ENCODE data around the gene MAML2. TPM values are rescaled to one million over a fixed set of nuclear protein-coding genes. Genes with fewer than 3 reads are reported as not detected.

MAML2 gene
- total and polyA plus RNA-seq, 4 donors: 3.8 to 41.8 (median 13.7) TPM

- Histone ChIP-seq H3K4me1 (ENCODE audit: control insufficient read depth in 5 of 5, insufficient read depth in 5 of 5, low read length in 5 of 5) (no peaks in the 10 kb centered on the region), H3K36me3 (ENCODE audit: control insufficient read depth in 4 of 4, insufficient read depth in 4 of 4, low read length in 4 of 4) (peaks cover 4 to 23% (median 16%) of the 10 kb centered on the region in 4 donors), H3K9ac (ENCODE audit: insufficient read depth in 1 of 2, low read length in 2 of 2) (no peak overlapping the region), H3K4me3 (no peak overlapping the region), H3K27ac (ENCODE audit: low read depth in 1 of 2, low read length in 1 of 2) (no peak overlapping the region), H3K9me3 (ENCODE audit: control insufficient read depth in 4 of 4, insufficient read depth in 3 of 4, low read length in 3 of 4) (peaks cover 0 to 4% (median 0%) of the 10 kb centered on the region in 4 donors), H3K27me3 (ENCODE audit: control insufficient read depth in 3 of 3, insufficient read depth in 3 of 3, low read length in 2 of 3) (no peaks in the 10 kb centered on the region)
- 81 to 85% methylated on average over 2 of the region's 2 CpGs for WGBS, 2 donors
- ATAC-seq (ENCODE audit: insufficient read depth, low FRiP score) (no peak), DNase-seq (no peak)
- TF ChIP-seq, protein P1, sequence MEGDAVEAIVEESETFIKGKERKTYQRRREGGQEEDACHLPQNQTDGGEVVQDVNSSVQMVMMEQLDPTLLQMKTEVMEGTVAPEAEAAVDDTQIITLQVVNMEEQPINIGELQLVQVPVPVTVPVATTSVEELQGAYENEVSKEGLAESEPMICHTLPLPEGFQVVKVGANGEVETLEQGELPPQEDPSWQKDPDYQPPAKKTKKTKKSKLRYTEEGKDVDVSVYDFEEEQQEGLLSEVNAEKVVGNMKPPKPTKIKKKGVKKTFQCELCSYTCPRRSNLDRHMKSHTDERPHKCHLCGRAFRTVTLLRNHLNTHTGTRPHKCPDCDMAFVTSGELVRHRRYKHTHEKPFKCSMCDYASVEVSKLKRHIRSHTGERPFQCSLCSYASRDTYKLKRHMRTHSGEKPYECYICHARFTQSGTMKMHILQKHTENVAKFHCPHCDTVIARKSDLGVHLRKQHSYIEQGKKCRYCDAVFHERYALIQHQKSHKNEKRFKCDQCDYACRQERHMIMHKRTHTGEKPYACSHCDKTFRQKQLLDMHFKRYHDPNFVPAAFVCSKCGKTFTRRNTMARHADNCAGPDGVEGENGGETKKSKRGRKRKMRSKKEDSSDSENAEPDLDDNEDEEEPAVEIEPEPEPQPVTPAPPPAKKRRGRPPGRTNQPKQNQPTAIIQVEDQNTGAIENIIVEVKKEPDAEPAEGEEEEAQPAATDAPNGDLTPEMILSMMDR (IDR thresholded peaks at IDR 0.05; ENCODE audit: control extremely low read depth, extremely low read depth): no peak
These were observed 24.3 kb upstream of the MAML2 start for GRCh38 chr11:96367342-96367741.

DNA sequence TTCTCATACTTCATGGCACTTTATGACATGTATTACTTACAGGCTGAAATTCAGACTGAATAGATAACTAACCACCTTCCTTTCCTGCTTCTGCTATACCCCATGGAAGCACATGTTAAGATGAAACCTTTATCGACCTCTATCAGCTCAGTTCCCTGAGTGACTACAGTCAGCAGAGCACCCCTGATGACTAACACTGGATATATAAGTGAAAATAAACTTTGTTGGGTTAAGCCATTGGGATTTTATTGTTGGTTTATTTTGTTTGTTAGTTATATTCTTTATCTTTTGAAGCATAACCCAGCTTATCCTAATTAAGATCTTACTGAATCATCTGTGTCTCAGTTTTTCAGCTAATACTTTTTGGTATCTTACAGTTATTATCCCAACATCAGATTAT lies 23.0 kb upstream of the MAML2 start:
- peaks cover 0 to 4% (median 0%) of the 10 kb centered on the region in 4 donors for H3K9me3 ChIP-seq (ENCODE audit: control insufficient read depth in 4 of 4, insufficient read depth in 3 of 4, low read length in 3 of 4)
- H3K27ac ChIP-seq (ENCODE audit: low read depth in 1 of 2, low read length in 1 of 2): no peak overlapping the region
- WGBS, 2 donors: 93 to 95% methylated on average over 1 of the region's 1 CpG
- H3K36me3 ChIP-seq (ENCODE audit: control insufficient read depth in 4 of 4, insufficient read depth in 4 of 4, low read length in 4 of 4): peaks cover 3 to 20% (median 13%) of the 10 kb centered on the region in 4 donors
- H3K4me3 ChIP-seq: no peak overlapping the region
- DNase-seq (no peak), ATAC-seq (ENCODE audit: insufficient read depth, low FRiP score) (no peak)
- no peak overlapping the region for H3K9ac ChIP-seq (ENCODE audit: insufficient read depth in 1 of 2, low read length in 2 of 2)
- no peaks in the 10 kb centered on the region for H3K27me3 ChIP-seq (ENCODE audit: control insufficient read depth in 3 of 3, insufficient read depth in 3 of 3, low read length in 2 of 3)
- no peaks in the 10 kb centered on the region for H3K4me1 ChIP-seq (ENCODE audit: control insufficient read depth in 5 of 5, insufficient read depth in 5 of 5, low read length in 5 of 5)
- TF ChIP-seq, protein P1 (IDR thresholded peaks at IDR 0.05; ENCODE audit: control extremely low read depth, extremely low read depth): no peak

GRCh38 chr11:96365493-96365892 lies 22.5 kb upstream of the MAML2 start:
- Histone ChIP-seq H3K36me3 (ENCODE audit: control insufficient read depth in 4 of 4, insufficient read depth in 4 of 4, low read length in 4 of 4) (peaks cover 1 to 22% (median 12%) of the 10 kb centered on the region in 4 donors), H3K4me3 (no peak overlapping the region), H3K9ac (ENCODE audit: insufficient read depth in 1 of 2, low read length in 2 of 2) (no peak overlapping the region), H3K9me3 (ENCODE audit: control insufficient read depth in 4 of 4, insufficient read depth in 3 of 4, low read length in 3 of 4) (peaks cover 0 to 4% (median 0%) of the 10 kb centered on the region in 4 donors), H3K27ac (ENCODE audit: low read depth in 1 of 2, low read length in 1 of 2) (no peak overlapping the region), H3K4me1 (ENCODE audit: control insufficient read depth in 5 of 5, insufficient read depth in 5 of 5, low read length in 5 of 5) (no peaks in the 10 kb centered on the region), H3K27me3 (ENCODE audit: control insufficient read depth in 3 of 3, insufficient read depth in 3 of 3, low read length in 2 of 3) (no peaks in the 10 kb centered on the region)
- TF ChIP-seq, protein P1 (IDR thresholded peaks at IDR 0.05; ENCODE audit: control extremely low read depth, extremely low read depth): no peak
- no peak for ATAC-seq (ENCODE audit: insufficient read depth, low FRiP score)
- DNase-seq: no peak
- 66 to 83% methylated on average over 1 of the region's 1 CpG for WGBS, 2 donors

DNA sequence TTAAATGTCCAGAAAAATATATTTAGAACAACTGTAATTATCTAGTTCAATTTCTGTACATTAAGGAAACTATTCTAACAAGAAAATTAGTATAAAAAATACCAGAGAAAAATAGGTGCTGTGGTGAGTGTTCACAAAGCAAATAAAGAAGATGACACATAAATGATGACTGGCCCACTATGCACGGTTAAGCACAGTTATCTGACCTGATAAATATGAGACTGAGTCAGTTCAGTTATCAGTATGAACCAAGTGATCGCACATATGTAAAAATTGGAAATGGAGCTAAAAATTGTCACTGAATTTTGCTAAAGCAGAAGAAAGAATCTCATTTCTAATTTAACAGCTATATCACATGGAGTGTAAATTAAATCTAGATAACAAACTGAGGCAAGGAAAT lies 18.8 kb upstream of the MAML2 start:
- Histone ChIP-seq H3K9me3 (ENCODE audit: control insufficient read depth in 4 of 4, insufficient read depth in 3 of 4, low read length in 3 of 4) (no peaks in the 10 kb centered on the region), H3K27ac (ENCODE audit: low read depth in 1 of 2, low read length in 1 of 2) (no peak overlapping the region), H3K27me3 (ENCODE audit: control insufficient read depth in 3 of 3, insufficient read depth in 3 of 3, low read length in 2 of 3) (no peaks in the 10 kb centered on the region), H3K4me3 (no peak overlapping the region), H3K9ac (ENCODE audit: insufficient read depth in 1 of 2, low read length in 2 of 2) (no peak overlapping the region), H3K36me3 (ENCODE audit: control insufficient read depth in 4 of 4, insufficient read depth in 4 of 4, low read length in 4 of 4) (peaks cover 3 to 25% (median 9%) of the 10 kb centered on the region in 4 donors), H3K4me1 (ENCODE audit: control insufficient read depth in 5 of 5, insufficient read depth in 5 of 5, low read length in 5 of 5) (no peaks in the 10 kb centered on the region)
- ATAC-seq (ENCODE audit: insufficient read depth, low FRiP score): no peak
- 88 to 90% methylated on average over 2 of the region's 2 CpGs for WGBS, 2 donors
- TF ChIP-seq, protein P1 (IDR thresholded peaks at IDR 0.05; ENCODE audit: control extremely low read depth, extremely low read depth): no peak
- DNase-seq: no peak
